Cardiac septum (tissue), 1 donor: ENCODE measurements around the gene ABHD3. TPM values are rescaled to one million over a fixed set of nuclear protein-coding genes. Genes with fewer than 3 reads are reported as not detected.
"Not testable (repeated sequence)": the region's sequence is repeated elsewhere in the genome, so short reads cannot be mapped to it uniquely, and the experiment has no call there.

Source experiments
- DNase-seq: peaks from one replicate; pipeline ENCODE4 v3.0.0-alpha.2; 2020; ENCODE audit warnings: low spot score
- intact Hi-C: fragments of 100-400 bp; cut with DNase I; formaldehyde crosslinking; loops from one replicate; pipeline ENCODE4 v1.14.0; 2022
- long read RNA-seq: library from polyadenylated mRNA; unstranded; transcript quantifications from one replicate; pipeline ENCODE4 v2.0.0, GENCODE V29; 2021
- total RNA-seq: library from RNA; stranded (reverse); fragmentation: NEBNext Ultra II Directional; extraction: Animal tissue kit (Norgen Biotek cat#: 25700); gene quantifications from one replicate; pipeline ENCODE4 v1.2.1, GENCODE V29; 2021
- donor health status: DM: no; HTN: no; CAD: no.

The ABHD3 gene
- 4.0 TPM for total RNA-seq
- long read RNA-seq, partial matches to known transcripts = 0 of 7 reads
- long read RNA-seq, other reads (novel, unspliced or antisense) = 3 of 7 reads

GRCh38 chr18:21704603-21705364, at the start of gene ABHD3:
Gene ABHD3, minus strand, starts transcription at chr18:21704774. Its CDS starts 109 bp downstream, at chr18:21704665.
- intact Hi-C loops = loop anchor here (2.0 to 10.0 kb wide), 2 partner anchors 36 to 90 kb away; partner anchors contain the start of genes MIB1 and SNRPD1
- DNase-seq = peak; percentile 98

GRCh38 chr18:21747764-21748693, 43.5 kb upstream of the ABHD3 start:
- DNase-seq = no peak
- intact Hi-C loops = loop anchor here (10.0 kb wide), 1 partner anchor 77 kb away; no protein-coding TSS in a partner anchor

GRCh38 chr18:21747268-21747667, 42.7 kb upstream of the ABHD3 start:
- no peak for DNase-seq
- intact Hi-C loops = loop anchor here (10.0 kb wide), 1 partner anchor 78 kb away; no protein-coding TSS in a partner anchor

- intact Hi-C loops = loop anchor here (10.0 kb wide), 1 partner anchor 80 kb away; no protein-coding TSS in a partner anchor
- no peak for DNase-seq
Measured at GRCh38 chr18:21745231-21745630, 40.7 kb upstream of the ABHD3 start.

GRCh38 chr18:21743166-21743832, 38.7 kb upstream of the ABHD3 start:
- no peak for DNase-seq
- intact Hi-C loops = loop anchor here (5.0 to 10.0 kb wide), 3 partner anchors 82 to 424 kb away; partner anchors contain the start of genes GATA6 and SNRPD1

GRCh38 chr18:21742315-21742687, 37.7 kb upstream of the ABHD3 start:
- intact Hi-C loops = loop anchor here (5.0 to 10.0 kb wide), 3 partner anchors 82 to 425 kb away; partner anchors contain the start of genes GATA6 and SNRPD1
- DNase-seq = no peak

- intact Hi-C loops = loop anchor here (2.0 to 10.0 kb wide), 4 partner anchors 37 to 426 kb away; partner anchors contain the start of genes ABHD3, GATA6 and SNRPD1
- no peak for DNase-seq
Measured at GRCh38 chr18:21741562-21742314, 37.2 kb upstream of the ABHD3 start.

GRCh38 chr18:21741312-21741561, 36.7 kb upstream of the ABHD3 start:
- no peak for DNase-seq
- intact Hi-C loops = loop anchor here (2.0 to 10.0 kb wide), 4 partner anchors 36 to 426 kb away; partner anchors contain the start of genes ABHD3, GATA6 and SNRPD1

GRCh38 chr18:21740538-21741311, 36.2 kb upstream of the ABHD3 start, which contains the start of gene MIB1:
Gene MIB1, plus strand, starts transcription at chr18:21740792. Its CDS starts 792 bp downstream, at chr18:21741584.
- peak; percentile 99 for DNase-seq
- intact Hi-C loops = loop anchor here (2.0 to 10.0 kb wide), 4 partner anchors 36 to 427 kb away; partner anchors contain the start of genes ABHD3, GATA6 and SNRPD1

GRCh38 chr18:21739604-21740537, 35.3 kb upstream of the ABHD3 start:
- intact Hi-C loops = loop anchor here (2.0 to 10.0 kb wide), 4 partner anchors 35 to 427 kb away; partner anchors contain the start of genes ABHD3, GATA6 and SNRPD1
- no peak for DNase-seq

- intact Hi-C loops, DNase-seq: not testable (repeated sequence)
Measured at GRCh38 chr18:21736926-21737325, 32.4 kb upstream of the ABHD3 start.

- intact Hi-C loops = no loop called here
- no peak for DNase-seq
Measured at GRCh38 chr18:21735452-21736015, 31.0 kb upstream of the ABHD3 start.

GRCh38 chr18:21733011-21733410, 28.4 kb upstream of the ABHD3 start:
- no peak for DNase-seq
- intact Hi-C loops = no loop called here

- no peak for DNase-seq
- intact Hi-C loops = no loop called here
Measured at GRCh38 chr18:21727702-21728101, 23.1 kb upstream of the ABHD3 start.

GRCh38 chr18:21725201-21725600, 20.6 kb upstream of the ABHD3 start:
- no peak for DNase-seq
- intact Hi-C loops = no loop called here

GRCh38 chr18:21722687-21723086, 18.1 kb upstream of the ABHD3 start:
- intact Hi-C loops = no loop called here
- no peak for DNase-seq
